GM19468 (cell line): ENCODE data around the gene ZNF213.

Experiments used
- ATAC-seq: cut with Tn5 transposase; IDR thresholded peaks from one replicate; pipeline ENCODE4 v1.9.1; 2021; ENCODE audit warnings: mild to moderate bottlenecking, moderate library complexity, moderate number of reproducible peaks; ENCODE audit not compliant: unreplicated experiment; ENCODE audit errors: extremely low read depth

ZNF213 gene, protein sequence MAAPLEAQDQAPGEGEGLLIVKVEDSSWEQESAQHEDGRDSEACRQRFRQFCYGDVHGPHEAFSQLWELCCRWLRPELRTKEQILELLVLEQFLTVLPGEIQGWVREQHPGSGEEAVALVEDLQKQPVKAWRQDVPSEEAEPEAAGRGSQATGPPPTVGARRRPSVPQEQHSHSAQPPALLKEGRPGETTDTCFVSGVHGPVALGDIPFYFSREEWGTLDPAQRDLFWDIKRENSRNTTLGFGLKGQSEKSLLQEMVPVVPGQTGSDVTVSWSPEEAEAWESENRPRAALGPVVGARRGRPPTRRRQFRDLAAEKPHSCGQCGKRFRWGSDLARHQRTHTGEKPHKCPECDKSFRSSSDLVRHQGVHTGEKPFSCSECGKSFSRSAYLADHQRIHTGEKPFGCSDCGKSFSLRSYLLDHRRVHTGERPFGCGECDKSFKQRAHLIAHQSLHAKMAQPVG

DNA sequence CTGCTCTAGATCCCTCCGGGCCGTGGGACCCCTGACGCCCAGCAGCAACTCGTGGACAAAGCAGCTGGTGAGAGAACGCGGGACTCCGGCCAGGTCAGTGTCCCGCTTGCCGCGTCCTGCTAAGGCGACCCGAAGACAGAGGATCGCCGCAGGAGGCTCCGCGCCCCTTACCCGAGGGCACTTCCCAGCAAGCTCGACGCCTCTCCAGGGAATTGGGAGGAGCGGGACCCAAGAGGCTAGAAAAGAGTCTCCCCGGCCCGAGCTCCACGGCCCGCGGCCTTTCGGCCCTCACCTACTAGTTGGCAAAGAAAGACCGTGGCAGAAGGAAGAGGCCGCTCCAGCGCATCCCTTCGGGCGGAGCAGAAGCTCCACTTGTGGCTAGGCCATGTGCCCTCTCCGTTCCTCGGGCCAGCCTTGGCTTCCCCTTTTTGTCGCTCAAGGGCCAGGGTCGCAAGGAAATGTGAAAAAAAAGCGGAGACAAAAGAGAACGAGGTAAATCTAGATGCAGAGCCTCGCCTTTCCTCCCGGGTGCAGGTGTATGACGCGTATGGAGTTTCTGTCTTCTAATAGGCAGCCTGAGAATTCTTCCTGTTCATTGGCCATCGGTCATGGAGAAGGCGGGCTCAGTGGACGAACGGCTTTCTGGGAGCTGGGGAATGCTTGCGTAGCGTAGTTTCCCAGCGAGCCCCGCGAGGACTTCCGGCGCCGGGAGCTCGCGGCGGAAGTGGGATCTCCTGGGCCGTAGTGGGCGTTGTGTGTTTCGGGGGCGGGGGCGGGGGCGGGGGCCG lies at the start of gene ZNF213:
Gene ZNF213, plus strand, starts transcription at position 692 of the 788 bp plus-strand sequence. CDS start 2,252 bp downstream, outside the sequence.
- ATAC-seq, result peak; percentile 85

DNA sequence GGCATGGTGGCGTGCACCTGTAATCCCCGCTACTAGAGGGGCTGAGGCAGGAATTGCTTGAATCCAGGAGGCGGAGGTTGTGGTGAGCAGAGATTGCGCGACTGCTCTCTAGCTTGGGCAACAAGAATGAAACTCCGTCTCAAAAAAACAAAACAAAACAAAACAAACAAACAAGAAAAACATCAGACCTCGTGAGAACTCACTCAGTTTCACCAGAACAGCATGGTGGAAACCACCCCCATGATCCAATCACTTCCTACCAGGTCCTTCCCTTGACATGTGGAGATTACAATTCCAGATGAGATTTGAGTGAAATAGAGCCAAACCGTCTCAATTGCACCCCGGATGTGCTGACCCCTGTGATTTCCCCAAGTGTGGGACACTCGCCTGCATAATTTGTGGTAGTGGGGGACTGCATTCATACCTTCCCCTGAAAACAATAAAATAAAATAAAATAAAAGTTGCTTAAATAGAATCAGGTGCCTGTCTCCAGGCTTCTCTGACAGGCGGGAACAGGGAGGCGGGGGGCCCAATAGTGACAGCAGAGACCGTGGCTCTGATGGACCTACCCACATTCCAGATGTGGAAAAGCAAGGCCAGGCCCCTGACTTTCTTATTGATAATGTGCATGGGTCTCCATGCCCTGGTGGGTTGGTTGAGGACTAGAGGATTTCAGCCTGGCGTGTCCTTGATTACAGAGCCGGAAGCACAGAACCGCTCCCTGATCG lies 48.8 kb upstream of the ZNF213 start:
- no peak for ATAC-seq

DNA sequence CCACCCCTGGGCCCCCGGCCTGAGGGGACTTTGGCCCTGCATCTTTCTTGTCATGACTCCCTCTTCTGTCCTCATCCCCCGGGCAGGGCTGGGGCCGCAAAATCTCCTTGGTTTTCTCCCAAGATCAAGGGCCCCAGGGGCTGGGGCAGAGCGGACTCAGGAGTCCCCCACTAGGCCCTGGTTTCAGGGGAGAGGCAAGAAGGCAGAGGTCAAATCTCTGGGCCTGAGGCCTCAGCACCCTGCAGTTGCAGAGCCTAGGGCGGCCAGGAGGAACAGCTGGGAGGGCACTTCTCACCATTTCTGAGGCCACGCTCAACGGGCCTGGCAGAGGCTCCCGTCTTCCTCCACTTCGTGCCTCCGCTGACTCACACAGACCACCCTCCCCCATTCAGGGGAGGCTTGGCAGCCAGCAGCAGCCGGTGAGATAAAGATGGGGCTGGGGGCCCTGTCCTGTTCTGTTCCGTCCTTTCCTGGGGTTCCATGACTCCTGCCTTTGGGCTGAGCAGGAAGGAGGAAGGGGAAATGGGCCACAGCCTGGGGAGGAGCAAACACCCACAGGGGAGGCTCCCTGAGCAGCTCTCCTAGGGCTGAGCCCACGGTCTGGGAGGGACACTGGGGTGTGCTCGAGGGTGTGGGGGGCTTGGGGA lies 48.1 kb upstream of the ZNF213 start:
- no peak for ATAC-seq

DNA sequence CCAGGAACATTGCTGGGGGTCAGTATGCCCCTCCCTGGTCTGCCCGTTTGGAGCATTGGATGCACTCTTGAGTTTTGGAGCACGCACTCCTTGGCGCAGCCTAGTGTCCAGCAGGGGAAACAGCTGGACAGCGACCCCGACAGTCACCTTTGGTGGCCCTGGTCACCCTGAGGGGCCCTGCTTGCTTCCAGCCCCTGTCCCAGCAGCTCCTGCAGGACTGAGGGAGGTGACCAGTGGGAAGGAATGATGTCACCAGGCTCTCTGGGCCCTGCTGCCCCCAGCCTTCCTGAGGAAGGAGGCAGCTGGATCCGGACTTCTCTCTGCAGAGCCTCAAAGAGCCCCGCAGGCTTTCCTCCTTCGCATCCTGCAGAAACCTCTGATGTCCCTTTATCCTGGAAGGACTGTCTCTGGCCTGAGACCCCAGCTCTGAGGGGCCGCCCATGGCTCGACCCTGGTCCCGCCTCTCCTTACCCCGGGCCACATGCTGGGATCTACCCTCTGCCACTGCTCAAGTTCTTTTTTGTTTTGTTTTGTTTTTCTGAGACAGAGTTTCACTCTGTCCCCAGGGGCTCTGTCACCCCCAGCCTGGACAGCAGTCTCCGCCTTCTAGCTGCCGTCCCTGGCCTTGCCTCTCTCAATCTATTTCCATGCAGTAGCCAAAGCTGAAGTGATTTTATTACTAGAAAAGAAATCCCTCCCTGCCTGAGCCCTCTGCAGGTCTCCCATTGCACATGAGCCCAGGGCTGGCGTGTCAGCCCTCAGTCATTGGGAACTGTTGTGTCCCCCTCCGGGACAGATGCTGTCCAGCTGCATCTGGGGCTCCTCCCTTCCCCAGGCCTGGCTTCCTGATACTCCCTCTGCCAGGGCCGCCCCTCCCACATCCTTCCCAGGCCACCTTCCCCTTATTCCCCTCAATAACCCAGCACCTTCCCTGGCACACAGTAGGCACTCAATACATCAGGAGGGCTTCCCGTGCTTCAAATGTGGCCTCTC lies 47.3 kb upstream of the ZNF213 start:
- ATAC-seq, result no peak

GRCh38 chr16:3088450-3088849 lies 46.4 kb upstream of the ZNF213 start:
- no peak for ATAC-seq

GRCh38 chr16:3088925-3089716 lies 45.7 kb upstream of the ZNF213 start:
- ATAC-seq, result no peak

- ATAC-seq, result no peak
These were observed 44.9 kb upstream of the ZNF213 start for GRCh38 chr16:3089717-3090592.

DNA sequence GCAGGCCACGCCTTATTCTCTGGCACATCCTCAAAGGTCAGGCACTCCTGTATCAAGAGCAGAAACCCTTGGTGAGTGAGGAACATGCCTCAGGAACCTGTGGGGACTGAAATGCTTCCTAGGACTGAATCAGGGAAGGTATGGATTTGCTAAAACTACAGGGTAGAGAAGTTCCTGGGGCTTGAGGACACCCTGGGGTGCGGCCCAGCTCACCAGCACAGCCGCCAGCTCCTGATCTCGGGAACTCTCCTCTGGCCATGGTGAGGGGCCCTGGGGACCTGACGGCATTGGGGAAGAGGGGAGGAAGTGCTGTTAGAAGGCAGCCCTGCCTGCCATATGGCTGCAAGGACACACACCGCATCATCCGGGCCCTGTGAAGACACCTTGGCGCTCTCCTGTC lies 43.3 kb upstream of the ZNF213 start:
- no peak for ATAC-seq

GRCh38 chr16:3092501-3092941 lies 42.3 kb upstream of the ZNF213 start:
- ATAC-seq, result no peak

DNA sequence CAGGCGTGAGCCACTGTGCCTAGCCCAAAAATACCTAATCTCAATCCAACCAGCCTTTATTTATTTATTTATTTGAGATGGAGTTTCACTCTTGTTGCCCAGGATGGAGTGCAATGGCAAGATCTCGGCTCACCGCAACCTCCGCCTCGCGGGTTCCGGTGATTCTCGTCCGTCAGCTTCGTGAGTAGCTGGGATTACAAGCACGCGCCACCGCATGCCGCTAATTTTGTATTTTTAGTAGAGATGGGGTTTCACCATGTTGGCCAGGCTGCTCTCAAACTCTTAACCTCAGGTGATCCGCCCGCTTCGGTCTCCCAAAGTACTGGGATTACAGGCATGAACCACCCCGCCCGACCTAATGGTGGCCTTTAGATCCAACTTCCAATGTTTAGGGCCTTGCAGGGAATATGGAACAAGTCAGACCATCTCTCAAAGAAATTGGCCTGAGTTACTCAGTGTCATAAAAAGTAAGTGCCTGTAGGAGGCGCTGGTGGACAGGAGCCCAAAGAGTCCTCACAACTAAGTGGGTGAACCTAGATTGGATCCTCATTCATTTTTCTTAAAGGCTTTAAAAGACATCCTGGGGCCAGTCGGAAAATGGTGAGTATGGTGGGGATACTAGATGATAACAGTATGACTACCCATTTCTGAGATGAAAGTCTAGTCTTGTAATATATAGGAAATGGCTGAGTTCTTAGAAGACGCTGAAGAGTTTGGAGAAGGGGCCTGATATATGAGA lies 40.4 kb upstream of the ZNF213 start:
- ATAC-seq, result no peak

- no peak for ATAC-seq
These were observed 39.0 kb upstream of the ZNF213 start for GRCh38 chr16:3095869-3096268.

DNA sequence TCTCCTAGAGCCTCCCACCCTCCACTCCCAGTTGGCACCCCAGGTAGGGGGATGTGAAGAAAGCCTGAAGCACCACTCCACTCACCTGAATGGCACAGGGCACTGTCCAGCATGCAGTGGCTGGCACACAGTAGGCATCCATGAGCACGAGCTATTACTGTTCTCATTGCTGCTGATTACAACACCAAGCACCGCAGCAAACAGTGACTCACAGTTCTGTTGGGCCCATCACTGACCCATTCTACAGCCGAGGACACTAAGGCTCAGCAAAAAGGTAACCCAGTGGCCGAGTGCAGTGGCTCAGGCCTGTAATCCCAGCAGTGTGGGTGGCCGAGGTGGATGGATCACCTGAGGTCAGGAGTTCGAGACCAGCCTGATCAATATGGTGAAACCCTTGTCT lies 38.5 kb upstream of the ZNF213 start:
- no peak for ATAC-seq

DNA sequence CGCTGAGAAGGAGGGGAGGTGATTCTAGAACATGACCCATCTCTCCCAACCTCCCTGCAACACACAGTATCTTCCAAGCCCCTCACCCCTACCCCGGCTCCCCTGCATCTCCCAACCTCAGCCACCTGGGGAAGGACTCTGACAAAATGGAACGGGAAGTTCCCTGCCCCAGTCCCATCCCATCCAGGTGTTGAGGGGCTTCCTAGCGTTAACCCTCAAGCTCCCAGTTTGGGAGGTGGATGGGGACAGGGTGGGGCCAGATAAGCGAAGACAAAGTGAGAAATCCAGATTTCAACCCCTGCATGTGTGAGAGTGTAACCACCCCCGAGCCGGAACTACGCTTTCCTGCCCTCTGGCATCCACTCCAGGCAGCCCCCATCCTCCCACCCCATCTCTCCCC lies 37.6 kb upstream of the ZNF213 start:
- ATAC-seq, result no peak

- ATAC-seq, result no peak
These were observed 36.1 kb upstream of the ZNF213 start, which contains the start of gene ZSCAN10 for GRCh38 chr16:3098459-3099394. Gene ZSCAN10 (minus strand): TSS chr16:3099294. CDS start chr16:3092937, 6,357 bp downstream.

- ATAC-seq, result no peak
These were observed 35.5 kb upstream of the ZNF213 start for GRCh38 chr16:3099395-3099731.
